Fibroblast of skin of left biceps (primary cell): ENCODE measurements around the gene OGG1.

Experiments used
- DNase-seq, 2 experiments: peaks; one replicate each; pipeline ENCODE4 v3.0.0-alpha.2; 2013; ENCODE audit warnings: low read depth in 2 of 2

Gene OGG1

DNA sequence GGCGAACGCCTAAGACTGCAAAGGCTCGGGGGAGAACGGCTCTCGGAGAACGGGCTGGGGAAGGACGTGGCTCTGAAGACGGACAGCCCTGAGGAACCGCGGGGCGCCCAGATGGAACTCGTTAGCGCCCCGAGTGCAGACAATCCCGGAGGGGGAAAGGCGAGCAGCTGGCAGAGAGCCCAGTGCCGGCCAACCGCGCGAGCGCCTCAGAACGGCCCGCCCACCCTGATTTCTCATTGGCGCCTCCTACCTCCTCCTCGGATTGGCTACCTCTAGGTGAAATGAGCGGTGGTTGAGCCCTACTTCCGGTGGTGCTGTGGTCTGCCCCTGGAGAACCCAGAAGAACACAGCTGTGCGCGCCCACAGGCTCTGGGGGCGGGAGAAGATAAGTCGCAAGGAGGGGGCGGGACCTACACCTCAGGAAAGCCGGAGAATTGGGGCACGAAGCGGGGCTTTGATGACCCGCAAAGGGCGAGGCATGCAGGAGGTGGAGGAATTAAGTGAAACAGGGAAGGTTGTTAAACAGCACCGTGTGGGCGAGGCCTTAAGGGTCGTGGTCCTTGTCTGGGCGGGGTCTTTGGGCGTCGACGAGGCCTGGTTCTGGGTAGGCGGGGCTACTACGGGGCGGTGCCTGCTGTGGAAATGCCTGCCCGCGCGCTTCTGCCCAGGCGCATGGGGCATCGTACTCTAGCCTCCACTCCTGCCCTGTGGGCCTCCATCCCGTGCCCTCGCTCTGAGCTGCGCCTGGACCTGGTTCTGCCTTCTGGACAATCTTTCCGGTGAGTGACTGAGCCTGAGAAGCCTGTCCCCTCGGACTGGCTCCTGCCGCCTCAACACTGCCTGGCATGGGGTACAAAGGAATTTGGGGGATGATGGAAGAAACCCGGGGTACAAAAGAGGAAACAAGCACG, at the start of gene OGG1:
Gene OGG1 (plus strand): TSS at position 308 of the 911 bp plus-strand sequence. CDS start 335 bp downstream, at position 643.
- DNase-seq, result peak; percentile 97

DNA sequence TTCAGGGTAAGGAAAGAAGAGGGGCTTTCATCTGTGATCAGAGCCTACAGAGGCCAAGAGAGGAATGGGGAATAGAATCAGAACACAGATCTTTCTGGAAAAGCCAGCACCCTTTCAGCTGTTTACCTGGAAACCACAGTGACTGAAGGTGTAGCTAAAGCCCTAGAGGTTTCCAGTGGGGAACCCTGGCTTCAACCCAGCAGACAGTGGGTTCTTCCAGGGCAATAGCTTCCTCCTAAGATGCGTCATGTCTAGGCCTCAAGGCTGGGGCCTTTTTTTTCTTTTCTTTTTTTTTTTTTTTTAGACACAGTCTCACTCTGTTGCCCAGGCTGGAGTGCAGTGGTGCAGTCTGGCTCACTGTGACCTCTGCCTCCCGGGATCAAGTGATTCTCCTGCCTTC, 49.2 kb upstream of the OGG1 start:
- no peak for DNase-seq

DNA sequence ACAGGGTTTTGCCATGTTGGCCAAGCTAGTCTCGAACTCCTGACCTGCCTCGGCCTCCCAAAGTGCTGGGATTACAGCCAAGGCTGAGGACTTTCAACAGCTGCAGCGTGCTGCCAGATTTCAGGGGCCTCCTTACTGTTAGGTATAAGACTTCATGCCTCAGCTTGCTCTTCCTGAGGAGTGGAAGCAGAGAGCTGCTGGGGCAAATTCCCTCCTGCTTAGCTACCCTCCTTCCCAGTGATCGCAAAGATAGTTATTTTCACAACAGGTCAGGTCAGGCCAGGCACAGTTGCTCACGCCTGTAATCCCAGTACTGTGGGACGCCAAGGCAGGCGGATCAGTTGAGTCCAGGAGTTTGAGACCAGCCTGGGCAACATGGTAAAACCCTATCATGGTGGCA, 48.7 kb upstream of the OGG1 start:
- DNase-seq, result no peak

- no peak for DNase-seq
These were observed 48.0 kb upstream of the OGG1 start for GRCh38 chr3:9701711-9702110.

DNA sequence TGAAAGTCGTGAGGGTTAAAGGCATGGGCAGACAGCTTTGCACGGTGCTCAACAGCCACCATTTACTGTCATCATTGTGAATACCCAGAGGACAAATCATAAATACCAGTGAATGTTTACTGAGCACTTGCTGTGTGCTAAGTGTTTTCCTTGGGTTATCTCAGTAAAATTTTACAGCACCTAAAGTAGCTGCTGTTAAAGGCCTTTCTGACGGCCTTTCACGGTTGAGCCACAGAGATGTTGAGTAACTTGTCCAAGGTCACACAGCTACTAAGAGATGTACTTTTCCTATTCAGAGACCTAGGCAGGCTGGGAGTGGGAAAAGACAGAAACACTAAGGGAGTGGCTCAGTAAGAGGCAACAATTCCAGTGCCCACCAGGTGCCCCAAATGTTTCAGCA, 46.5 kb upstream of the OGG1 start:
- DNase-seq, result no peak

DNA sequence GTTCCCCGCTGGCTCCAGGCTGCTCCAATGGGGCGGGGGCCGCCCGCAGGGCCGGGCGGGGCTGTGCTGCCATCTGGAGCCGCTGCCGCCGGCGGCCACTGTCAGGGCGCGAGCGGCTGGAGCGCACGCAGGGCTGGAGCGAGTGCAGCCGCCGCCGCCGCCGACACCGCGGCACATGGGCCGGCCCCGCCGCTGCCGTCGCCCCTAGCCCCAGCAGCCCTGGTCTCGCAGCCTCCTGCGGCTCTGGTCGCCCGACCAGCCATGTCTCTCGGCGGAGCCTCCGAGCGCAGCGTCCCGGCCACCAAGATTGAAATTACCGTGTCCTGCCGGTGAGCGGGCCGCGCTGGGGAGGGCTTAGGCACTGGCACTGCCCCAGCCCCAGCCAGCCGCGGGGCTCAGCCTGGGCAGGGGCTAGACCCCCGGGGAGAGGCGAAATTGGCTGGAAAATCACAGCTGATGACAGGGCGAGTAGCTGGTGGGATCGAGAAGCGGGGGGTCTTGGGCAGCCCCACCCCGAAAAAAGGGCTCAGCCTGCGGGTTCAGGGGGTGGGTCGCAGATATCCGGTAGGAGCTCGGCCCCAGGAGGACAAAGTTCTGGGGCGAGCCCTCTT, 45.9 kb upstream of the OGG1 start, which contains the start of gene CPNE9:
Gene CPNE9 (plus strand): TSS at position 98 of the 611 bp plus-strand sequence. CDS start 164 bp downstream, at position 262.
- DNase-seq, result no peak

GRCh38 chr3:9704347-9705322, 45.1 kb upstream of the OGG1 start:
- no peak for DNase-seq

DNA sequence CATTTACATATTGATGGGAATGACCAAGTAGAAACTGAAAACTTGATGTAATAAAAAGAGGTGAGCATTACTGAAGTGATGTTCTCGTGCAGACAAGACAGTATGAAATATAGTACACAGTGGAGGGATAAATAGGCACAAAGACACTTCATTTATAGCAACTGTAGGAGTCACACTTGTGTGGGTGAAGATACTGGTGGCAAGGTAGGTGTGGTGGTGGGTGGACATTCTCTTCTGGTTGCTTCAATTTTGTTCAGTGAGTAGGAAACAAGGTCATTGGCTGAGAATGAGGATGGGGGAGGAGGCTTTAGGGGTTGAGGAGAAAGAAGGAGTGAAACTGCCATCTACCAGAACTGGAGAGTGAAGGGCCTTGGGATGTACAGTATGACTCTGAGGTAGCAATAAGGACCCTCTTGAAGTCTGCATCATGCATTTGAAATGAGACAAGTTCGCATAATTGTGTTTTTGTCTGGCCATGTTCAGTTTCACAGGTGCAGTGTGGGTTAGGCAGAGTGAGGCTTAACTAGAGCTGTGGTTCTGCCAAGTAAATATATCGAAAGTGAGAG, 39.5 kb upstream of the OGG1 start:
- DNase-seq, result no peak

DNA sequence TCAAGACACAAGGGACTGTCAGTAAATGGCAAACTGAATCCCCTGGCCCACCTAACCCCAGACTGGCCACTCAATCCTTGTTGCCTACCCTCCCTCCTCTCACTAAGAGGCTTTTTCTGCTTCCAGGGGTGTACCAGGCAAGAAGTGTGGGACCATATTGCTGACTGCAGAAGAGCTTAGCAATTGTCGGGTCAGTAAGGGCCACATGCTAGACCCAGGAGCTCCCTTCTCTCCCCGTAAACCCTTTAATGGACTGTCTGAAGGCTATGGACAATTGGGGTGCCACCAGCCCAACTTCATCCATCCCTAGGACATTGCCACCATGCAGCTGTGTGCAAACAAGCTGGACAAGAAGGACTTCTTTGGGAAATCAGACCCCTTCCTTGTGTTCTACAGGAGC, 37.3 kb upstream of the OGG1 start:
- no peak for DNase-seq

GRCh38 chr3:9713142-9713541, 36.6 kb upstream of the OGG1 start:
- no peak for DNase-seq

- DNase-seq, result no peak
These were observed 34.6 kb upstream of the OGG1 start for GRCh38 chr3:9715136-9715535.

DNA sequence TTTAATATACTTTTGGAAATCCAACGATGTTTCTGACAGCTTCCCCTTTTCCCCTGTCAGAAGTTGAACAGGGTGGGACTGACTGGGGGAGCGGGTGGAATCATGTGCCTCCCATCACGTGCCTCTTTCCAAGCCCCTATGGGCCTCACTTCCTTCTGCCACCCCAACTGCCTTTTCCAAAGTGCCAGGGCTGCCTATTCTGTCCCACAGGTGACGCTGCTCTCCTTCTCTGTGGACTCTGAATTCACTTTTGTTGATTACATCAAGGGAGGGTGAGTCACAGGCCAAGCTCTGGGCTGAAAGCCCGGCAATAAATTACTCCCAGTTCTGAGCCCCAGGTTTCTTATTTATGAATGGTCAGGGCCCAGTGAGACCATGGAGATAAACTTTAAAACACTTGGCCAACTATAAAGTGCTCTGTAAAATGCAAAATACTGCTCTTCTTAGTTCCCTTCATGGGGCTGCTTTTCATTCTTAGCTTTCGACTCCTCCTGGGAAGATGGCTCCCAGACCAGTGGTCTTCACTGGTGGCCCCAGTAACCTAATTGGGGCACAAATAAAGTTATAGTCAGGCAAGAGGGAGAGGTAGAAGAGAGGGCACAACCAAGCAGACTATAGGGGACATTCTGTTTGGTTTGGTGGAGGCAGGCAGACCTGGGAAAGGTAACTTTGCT, 33.9 kb upstream of the OGG1 start:
- peak; percentile 59 to 61 for DNase-seq

- DNase-seq, result no peak
These were observed 32.8 kb upstream of the OGG1 start for GRCh38 chr3:9716801-9717555.

DNA sequence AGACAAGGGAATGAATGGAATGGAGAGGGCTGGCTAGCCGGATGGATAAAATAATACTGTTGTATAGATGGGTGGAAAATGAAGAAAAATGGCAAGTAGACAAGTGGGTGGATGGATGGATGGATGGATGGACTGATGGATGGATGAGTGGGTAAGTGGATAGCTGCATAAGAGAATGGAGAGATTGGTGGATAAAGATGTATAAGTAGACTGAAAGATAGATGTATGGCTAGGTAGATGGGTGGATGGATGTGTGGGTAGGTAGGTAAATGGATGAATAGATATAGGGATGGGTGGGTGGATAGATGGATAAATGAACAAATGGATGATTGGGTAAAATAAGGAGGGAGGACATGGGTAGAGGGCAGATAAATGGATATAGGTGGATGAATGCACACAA, 32.2 kb upstream of the OGG1 start:
- no peak for DNase-seq

- no peak for DNase-seq
These were observed 31.6 kb upstream of the OGG1 start for GRCh38 chr3:9718118-9718517.

DNA sequence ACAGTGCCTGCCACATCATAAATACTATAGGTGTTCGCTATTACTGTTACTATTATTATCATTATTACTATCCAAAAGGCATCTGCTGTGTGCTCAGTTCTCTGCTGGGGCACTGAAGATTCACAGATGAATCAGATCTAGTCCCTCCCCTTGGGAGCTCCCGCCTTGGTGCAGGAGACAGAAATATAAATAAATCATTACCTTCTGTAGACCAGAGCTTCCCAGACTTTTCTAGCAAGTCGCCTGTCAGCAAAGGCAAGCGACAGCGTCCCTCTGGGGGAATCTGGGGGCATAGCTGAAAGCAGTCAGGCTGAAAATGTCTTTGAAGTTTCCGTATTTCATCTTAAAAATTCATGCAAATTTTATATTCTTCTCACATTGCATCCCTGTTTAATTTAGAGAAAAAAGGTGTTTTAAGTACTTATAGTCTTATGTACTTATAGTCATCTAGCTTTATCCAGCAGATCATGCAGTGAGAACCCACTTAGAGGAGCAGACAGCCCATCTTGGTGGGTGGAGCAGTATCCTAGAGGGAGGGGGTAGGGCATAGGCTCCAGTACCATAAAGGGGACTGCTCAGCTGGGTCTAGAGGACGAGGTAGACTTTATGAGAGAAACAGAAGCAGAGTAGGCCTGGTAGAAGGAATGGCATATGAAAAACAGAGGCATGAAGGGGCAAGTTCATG, 28.6 kb upstream of the OGG1 start:
- DNase-seq, result no peak

DNA sequence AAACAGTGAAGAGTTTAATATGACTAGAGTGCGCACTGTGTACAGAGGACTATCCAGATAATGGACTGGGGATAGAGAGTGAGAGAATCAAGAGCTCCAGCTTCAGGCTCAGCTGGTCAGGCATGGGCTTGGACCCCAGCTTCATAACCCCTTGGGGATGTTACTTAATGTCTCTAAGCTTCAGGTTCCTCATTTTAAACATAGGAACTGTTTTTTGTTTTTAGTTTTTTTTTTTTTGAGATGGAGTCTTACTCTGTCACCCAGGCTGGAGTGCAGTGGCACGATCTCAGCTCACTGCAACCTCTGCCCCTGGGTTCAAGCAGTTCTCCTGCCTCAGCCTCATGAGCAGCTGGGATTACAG, 28.1 kb upstream of the OGG1 start:
- DNase-seq, result no peak

DNA sequence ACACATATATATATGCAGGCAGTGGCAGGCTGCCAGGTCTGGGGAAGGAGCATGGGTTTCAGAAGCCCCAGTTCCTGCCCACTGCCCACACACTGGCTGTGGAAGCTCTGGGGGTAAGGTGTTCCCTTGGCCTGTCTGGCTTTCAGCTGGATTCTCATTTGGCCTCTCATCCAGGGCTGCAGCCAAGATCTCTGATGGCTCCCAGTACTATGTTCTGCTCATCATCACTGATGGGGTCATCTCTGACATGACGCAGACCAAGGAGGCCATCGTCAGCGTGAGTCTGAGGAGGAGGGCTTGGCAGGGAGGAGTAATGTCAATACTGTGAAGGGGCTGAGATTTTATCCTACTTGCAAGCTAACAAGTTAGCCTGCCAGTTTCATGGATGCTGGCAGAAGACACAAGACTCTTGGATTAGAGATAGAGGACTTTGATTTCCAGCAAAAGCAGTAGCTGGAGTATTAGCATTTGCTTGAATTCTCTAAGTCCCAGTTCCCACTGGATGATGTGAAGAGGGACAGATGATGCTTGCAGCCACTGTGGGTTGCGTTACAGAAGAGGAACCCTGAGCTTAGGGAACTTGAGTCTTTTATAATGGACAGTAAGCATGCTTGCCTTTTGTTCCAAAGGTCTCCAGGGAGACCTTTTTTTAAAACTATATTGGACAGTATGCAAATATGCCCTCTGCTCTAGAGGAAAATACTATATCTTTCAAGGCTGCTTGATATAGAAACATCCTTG, 23.8 kb upstream of the OGG1 start:
- DNase-seq, result no peak

DNA sequence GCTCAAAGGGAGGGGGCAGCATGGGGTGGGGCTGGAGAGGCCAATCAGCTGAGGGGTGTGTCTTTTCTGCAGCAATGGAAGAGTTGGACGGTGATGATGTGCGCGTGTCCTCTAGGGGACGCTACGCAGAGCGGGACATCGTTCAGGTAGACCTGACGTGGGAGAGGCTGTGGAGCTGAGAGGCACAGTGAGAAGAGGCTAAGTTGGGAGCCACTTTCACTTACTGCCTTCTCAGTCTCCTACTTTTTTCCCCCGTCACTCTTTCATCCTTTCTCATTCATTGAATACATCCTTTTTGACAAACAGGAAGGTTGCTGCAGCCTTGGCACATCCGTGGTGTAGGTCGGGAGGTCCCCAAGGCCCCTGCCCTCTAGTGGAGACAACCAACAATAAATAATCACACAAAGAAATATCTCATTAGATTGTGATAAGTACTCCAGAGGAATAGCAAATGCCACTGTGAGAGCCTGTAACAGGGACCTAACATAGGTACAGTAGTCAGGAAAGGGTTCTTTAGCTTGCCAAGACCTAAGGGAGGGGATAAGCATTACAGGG, 22.6 kb upstream of the OGG1 start:
- no peak for DNase-seq
